ENCODE results near the gene PRELP.
"Not testable (repeated sequence)": the region's sequence is repeated elsewhere in the genome, so short reads cannot be mapped to it uniquely, and the experiment has no call there.

GRCh38 chr1:203518139-203518538 lies 42.5 kb downstream of the PRELP start:
- TF ChIP-seq CTCF, POLR2A (IDR thresholded peaks at IDR 0.05): not testable (repeated sequence)
